Suprapubic skin (tissue), 4 donors: ENCODE measurements around the gene ITGA4. TPM values are rescaled to one million over a fixed set of nuclear protein-coding genes. Genes with fewer than 3 reads are reported as not detected.

Source experiments
- DNase-seq, 2 donors: peaks; one replicate each; pipeline ENCODE4 v3.0.0-alpha.2; 2019; ENCODE audit warnings: low spot score in 2 of 2
- H3K27ac ChIP-seq: fragments of 200-600 bp; sonication (generic); one replicate; pipeline ENCODE4 v1.5.1; 2019
- H3K27me3 ChIP-seq: fragments of 200-600 bp; sonication (generic); one replicate; pipeline ENCODE4 v1.5.1; 2019
- H3K36me3 ChIP-seq: fragments of 200-600 bp; sonication (generic); one replicate; pipeline ENCODE4 v1.5.1; 2019
- H3K4me1 ChIP-seq: fragments of 200-600 bp; sonication (generic); one replicate; pipeline ENCODE4 v1.5.1; 2019
- H3K4me3 ChIP-seq: fragments of 200-600 bp; sonication (generic); one replicate; pipeline ENCODE4 v1.5.1; 2019; ENCODE audit warnings: mild to moderate bottlenecking
- H3K9me3 ChIP-seq: fragments of 200-600 bp; sonication (generic); one replicate; pipeline ENCODE4 v1.5.1; 2019
- CTCF ChIP-seq, 2 donors: fragments of 200-600 bp in 1 of 2; fragments of 450-650 bp in 1 of 2; sonication (generic) in 1 of 2; IDR thresholded peaks; one replicate each; pipeline ENCODE4 v1.5.1; 2016 to 2019; ENCODE audit warnings: antibody characterized with exemption in 2 of 2, mild to moderate bottlenecking in 1 of 2, moderate library complexity in 1 of 2
- EP300 ChIP-seq: sonication (generic); formaldehyde crosslinking; IDR thresholded peaks from one replicate; pipeline ENCODE4 v1.6.1; 2017; ENCODE audit warnings: antibody characterized with exemption
- POLR2A ChIP-seq, 2 donors: fragments of 450-650 bp; IDR thresholded peaks; one replicate each; pipeline ENCODE4 v1.6.1; 2017; ENCODE audit warnings: antibody characterized with exemption in 2 of 2, mild to moderate bottlenecking in 2 of 2, moderate library complexity in 2 of 2
- POLR2AphosphoS5 ChIP-seq, 3 donors: sonication (generic); formaldehyde crosslinking; IDR thresholded peaks; one replicate each; pipeline ENCODE4 v1.6.1; 2017; ENCODE audit warnings: antibody characterized with exemption in 3 of 3
- WGBS: methylation state at CpG from one replicate; pipeline ENCODE4 v1.1.5; 2018; 5-methylcytosine and 5-hydroxymethylcytosine counted together
- total RNA-seq, 4 donors: library from RNA; depleted of rRNA; stranded (reverse); fragments of >200 nt; gene quantifications; one replicate each; pipeline ENCODE4 v1.1.0, GENCODE V29; 2016

Gene ITGA4
- total RNA-seq, 4 donors from 2014 or later, result 0.68 to 14.1 (median 0.95) TPM

GRCh38 chr2:181463588-181463987, 6.4 kb downstream of the ITGA4 start:
- TF ChIP-seq EP300, result no peak
- TF ChIP-seq POLR2AphosphoS5 (IDR thresholded peaks at IDR 0.05), result no peak
- no peak for TF ChIP-seq CTCF (IDR thresholded peaks at IDR 0.05)
- no peak for TF ChIP-seq POLR2A (IDR thresholded peaks at IDR 0.05)
- no peak for DNase-seq
- Histone ChIP-seq H3K36me3 (no peaks in the 10 kb centered on the region), H3K9me3 (no peaks in the 10 kb centered on the region), H3K4me1 (peaks cover 9% of the 10 kb centered on the region), H3K27me3 (no peaks in the 10 kb centered on the region), H3K27ac (no peak overlapping the region), H3K4me3 (no peak overlapping the region)
- 80% methylated on average over 3 of the region's 3 CpGs for WGBS

- no peak overlapping the region for H3K4me3 ChIP-seq
- TF ChIP-seq EP300, result no peak
- no peak for TF ChIP-seq CTCF (IDR thresholded peaks at IDR 0.05)
- TF ChIP-seq POLR2A (IDR thresholded peaks at IDR 0.05), result no peak
- TF ChIP-seq POLR2AphosphoS5 (IDR thresholded peaks at IDR 0.05), result no peak
- no peaks in the 10 kb centered on the region for H3K4me1 ChIP-seq
- H3K9me3 ChIP-seq, result no peaks in the 10 kb centered on the region
- H3K27ac ChIP-seq, result no peak overlapping the region
- H3K36me3 ChIP-seq, result no peaks in the 10 kb centered on the region
- no peak for DNase-seq
- no peaks in the 10 kb centered on the region for H3K27me3 ChIP-seq
- 62% methylated on average over 2 of the region's 2 CpGs for WGBS
Measured at GRCh38 chr2:181464966-181465365, 7.8 kb downstream of the ITGA4 start.

- TF ChIP-seq POLR2AphosphoS5 (IDR thresholded peaks at IDR 0.05), result no peak
- TF ChIP-seq POLR2A (IDR thresholded peaks at IDR 0.05), result no peak
- TF ChIP-seq CTCF (IDR thresholded peaks at IDR 0.05), result no peak
- TF ChIP-seq EP300, result no peak
- no peaks in the 10 kb centered on the region for H3K27me3 ChIP-seq
- no peaks in the 10 kb centered on the region for H3K4me1 ChIP-seq
- DNase-seq, result no peak
- no peak overlapping the region for H3K4me3 ChIP-seq
- H3K36me3 ChIP-seq, result no peaks in the 10 kb centered on the region
- no peaks in the 10 kb centered on the region for H3K9me3 ChIP-seq
- no peak overlapping the region for H3K27ac ChIP-seq
- WGBS, result 50% methylated on average over 3 of the region's 3 CpGs
Measured at GRCh38 chr2:181465676-181466375, 8.6 kb downstream of the ITGA4 start.

- WGBS, result 54% methylated on average over 4 of the region's 4 CpGs
- H3K9me3 ChIP-seq, result no peaks in the 10 kb centered on the region
- H3K4me1 ChIP-seq, result no peaks in the 10 kb centered on the region
- no peak overlapping the region for H3K4me3 ChIP-seq
- H3K27me3 ChIP-seq, result no peaks in the 10 kb centered on the region
- H3K27ac ChIP-seq, result no peak overlapping the region
- DNase-seq, result peak; percentile 72 to 82
- TF ChIP-seq CTCF (IDR thresholded peaks at IDR 0.05), result peak; percentile 50 to 66
- no peak for TF ChIP-seq POLR2AphosphoS5 (IDR thresholded peaks at IDR 0.05)
- no peaks in the 10 kb centered on the region for H3K36me3 ChIP-seq
Measured at GRCh38 chr2:181466661-181467576, 9.7 kb downstream of the ITGA4 start.
